Stimulated activated CD8-positive, alpha-beta memory T cell treated with anti-CD3 and anti-CD28 coated beads, Interleukin-7, amount 100 ng/mL, for 1 hour (primary cell): Measurements from ENCODE around the gene ASIC4.

Source experiments
- DNase-seq, 2 donors: peaks; one replicate each; pipeline ENCODE4 v3.0.0-alpha.2; 2020; ENCODE audit warnings: low read depth in 2 of 2

The ASIC4 gene

DNA sequence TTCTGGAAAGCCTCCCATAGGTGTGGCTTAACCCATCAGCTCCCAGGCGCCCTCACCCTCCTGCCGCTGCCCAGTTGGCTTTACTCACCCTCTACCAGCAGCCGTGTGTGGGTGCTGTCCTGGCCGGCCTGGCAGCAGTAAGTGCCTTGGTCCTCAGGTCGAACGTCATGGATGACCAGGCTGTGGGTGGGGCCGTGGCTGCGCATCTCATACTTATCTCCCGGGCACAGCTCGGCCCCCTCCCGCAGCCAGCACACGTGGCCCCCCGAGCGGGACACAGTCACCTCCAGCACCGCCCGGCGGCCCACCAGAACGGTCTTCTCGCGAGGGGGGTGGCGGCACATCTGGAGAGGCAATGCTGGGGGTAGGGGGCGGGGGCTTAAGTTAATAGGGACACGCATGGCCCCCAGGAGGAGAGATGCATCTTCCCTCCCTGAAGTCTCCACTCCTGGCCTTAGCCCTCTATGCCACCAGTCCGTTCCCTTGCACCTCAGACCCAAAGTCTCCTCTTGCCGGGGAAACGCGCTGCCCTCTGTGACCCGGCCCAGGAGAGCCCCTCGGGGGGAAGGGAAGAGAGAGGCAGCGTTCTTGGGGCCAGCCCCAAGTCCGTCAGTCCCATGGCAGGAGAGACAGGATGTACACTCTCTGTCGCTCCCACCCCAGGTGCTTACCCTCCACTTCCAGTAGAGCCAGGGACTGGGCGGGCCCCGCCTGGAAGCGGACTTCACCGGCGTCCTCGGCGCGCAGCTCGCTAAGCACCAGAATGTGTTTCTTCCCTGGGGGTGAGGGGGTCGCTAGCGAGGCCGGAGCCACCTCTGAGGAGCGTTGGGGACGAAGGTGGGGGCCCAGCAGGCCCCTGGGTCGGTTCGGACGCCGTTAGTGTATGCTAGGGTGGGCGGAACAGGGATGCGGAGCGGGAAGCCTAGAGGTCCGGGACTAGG, 37.4 kb downstream of the ASIC4 start:
- DNase-seq, result no peak

GRCh38 chr2:219552382-219553167, 38.3 kb downstream of the ASIC4 start:
- DNase-seq, result peak; percentile 50 to 68

- no peak for DNase-seq
Measured at GRCh38 chr2:219553168-219553417, 38.8 kb downstream of the ASIC4 start.

DNA sequence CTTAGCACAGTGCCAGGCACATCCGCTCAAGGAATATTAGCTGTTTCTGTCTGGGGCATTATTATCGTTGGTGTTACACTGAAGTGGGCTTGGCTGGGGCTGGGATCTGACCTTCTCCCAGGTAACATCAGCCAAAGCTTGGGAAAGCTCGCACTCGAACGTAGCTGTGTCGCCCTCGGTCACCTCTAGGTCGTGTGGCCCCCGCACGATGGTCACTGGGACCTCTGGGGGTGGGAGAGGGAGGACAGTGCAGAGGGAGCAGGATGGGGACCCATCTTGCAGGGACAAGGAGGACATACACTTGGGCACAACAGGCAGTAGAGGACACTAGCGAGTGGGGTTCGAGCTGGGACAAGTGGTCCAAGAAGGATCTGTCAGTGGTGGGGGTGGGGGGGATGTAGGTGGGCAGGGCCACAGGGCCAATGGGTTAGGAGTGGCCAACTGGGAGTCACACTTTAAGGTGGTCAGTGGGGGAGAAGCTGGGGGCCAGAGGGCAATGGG, 39.2 kb downstream of the ASIC4 start:
- DNase-seq, result no peak

DNA sequence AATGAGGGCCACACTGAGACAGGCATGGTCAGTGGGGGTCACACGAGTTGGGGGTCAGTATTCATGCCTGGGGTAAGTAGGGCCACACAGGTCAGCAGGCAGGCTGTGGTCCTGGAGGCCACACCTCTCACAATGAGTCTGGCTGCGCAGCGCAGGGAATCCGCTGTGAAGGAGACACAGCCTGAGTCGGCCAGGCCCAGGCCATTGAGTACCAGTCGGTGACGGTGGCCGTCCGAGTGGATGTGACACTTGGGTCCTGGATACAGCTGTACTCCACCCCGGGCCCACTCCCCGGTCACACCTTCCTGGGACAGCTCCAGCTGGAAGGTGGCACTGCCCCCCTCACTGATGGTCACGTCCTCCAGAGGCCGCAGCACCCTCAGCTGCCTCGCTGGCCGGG, 40.1 kb downstream of the ASIC4 start:
- DNase-seq, result no peak

DNA sequence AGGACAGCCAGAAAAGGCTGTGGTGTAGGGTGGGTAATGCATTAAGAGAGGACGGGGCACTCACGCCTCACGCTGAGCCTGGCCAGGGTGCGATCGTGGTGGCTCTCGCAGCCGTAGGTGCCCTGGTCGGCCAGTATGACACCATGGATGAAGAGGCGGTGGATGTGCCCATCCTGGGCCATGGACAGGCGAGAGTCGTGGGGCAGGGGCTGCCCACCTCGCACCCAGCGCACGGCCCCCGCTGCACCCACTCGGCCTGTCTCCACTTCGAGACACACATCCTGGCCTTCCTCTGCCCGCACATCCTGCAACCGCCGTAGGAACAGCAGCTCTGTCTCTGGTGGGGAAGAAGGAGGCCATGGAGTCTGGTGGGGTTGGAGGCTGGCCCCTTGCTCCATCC, 41.7 kb downstream of the ASIC4 start:
- DNase-seq, result no peak

- no peak for DNase-seq
Measured at GRCh38 chr2:219556413-219556812, 42.1 kb downstream of the ASIC4 start.

DNA sequence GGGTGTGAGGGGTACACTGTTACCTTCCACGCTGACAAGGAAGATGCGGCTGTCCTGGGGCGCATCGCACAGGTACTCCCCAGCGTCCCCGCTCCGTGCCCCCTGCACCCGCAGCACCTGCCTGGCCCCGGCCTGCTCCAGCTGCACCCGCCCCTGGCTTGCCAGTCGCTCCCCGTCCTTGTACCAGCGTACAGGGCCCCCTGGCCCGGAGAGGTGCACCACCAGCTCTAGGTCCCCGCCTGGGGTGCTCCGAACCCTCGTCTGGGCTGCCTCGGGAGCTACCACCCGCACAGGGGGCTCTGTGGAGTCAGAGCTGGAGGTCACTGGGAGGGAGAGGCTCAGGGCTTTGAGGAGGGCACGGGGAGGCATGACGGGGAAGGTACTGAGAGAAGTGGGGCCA, 43.0 kb downstream of the ASIC4 start:
- DNase-seq, result no peak

DNA sequence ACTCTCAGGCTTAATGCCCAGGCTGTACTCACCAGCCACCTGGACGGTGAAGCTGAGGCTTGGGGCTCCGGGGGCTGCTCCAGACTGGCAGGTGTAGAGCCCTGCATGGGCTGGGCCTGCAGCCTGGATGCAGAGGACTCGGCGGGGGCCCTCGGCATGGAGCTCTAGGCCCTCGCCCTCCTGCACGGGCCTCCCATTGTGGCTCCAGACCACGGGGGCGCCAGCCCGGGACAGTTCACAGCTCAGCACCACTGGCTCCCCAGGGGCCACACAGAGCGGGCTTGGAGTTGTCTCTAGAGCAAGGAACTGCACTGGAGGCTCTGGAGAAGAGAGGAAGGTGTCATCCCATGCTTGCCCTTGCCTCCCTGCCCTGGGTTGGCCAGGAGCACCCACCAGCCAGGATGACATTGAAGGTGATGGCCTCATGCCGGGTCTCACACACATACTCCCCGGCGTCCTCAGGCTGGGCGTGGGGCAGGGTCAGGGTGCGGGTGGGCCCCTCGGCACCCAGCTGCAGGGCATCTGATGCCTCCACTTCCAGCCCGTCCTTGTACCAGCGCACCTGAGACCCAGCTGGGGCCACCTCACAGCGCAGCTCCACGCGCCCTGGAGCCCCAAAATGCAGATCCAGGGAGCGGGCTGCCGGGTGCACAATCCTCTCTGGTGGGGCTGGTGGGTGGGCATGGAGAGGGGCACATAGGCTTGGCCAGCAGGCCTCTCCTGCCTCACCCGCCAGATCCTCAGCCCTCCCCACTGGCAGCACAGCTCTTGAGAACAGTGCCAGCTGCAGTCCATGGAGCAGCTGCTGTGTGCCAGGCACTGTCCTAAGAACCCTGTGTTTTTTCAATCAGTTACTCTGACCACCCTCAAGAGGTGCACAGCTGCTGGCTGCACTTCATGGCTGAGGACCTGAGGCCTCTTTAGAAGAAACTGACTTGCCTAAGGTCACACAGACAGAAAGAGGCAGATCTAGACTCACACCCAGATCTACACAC, 43.8 kb downstream of the ASIC4 start:
- no peak for DNase-seq

DNA sequence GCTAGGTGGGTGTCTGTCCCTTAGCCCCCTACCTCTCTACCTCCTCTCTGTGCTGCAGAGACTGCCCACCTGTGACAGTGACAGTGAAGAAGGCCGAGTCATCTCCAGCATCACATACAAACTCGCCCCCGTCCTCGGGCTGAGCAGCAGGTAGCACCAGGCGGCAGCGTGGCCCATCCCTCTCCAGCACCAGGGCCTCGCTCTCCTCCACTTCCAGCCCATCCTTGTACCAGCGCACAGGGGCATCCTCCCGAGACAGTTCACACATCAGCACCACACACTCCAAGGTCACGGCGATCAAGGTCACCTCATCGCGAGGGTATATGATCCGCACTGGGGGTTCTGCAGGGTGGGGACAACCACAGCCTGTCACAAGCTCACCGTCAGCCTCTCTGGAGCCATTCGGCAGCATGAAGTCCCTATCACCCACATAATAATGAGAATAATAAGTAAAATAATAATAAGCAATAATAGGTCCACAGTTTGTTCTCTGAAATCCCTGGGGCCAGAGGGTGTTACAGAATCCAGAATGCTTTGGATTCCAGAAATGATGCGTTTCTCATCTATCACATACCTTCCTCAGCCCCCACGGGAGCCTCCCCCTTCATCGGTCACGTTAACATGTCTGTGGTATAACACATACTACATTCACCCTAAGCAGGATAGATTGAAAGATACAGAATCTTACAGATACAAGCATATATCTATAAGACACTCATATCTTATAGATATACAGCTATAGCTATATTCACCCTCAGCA, 45.1 kb downstream of the ASIC4 start:
- DNase-seq, result no peak

- DNase-seq, result no peak
Measured at GRCh38 chr2:219560037-219560892, 46.0 kb downstream of the ASIC4 start.

GRCh38 chr2:219560893-219561178, 46.6 kb downstream of the ASIC4 start:
- no peak for DNase-seq

- no peak for DNase-seq
Measured at GRCh38 chr2:219561179-219562048, 47.1 kb downstream of the ASIC4 start.

DNA sequence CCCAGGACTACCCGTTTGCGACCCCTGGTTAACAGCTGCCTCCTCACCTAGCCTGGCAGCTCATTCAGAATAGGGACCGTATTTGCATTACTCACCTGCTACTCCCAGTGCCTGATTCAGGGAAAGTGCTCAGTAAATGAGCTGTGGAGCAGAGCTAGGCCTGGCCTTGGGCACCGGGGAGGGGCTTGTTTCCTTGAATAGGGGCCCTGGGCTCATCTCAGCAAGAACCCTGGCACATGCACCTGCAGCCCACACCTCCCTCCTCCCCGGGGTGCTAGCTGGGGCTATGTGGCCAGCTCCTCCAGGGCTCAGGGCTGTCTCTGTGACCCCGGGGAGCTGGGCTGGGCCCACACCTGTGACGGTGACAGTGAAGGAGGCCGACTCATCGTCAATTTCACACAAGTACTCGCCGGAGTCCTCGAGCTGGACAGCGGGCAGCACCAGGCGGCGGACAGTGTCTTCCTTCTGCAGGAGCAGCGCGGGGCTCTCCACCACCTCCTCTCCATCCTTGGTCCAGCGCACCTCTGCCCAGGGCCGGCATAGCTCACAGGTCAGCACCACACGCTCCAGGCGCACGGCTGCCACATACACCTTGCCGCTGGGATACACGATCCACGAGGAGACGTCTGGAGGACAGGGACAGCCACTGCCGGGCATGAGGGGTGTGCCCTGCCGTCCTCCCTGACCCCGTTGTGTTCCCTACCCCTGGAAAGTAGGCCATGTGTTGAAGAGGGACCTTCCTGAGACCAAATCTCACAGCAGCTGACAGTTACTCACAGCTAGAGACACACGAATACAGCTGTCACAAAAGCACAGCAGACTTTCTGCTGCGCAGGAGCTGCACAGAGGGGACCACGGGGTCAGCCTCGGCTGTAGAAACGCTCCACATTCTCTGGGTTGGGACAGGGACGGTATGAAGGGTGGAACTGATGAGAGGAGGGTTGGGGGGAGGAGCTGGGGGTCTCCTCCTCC, 48.1 kb downstream of the ASIC4 start:
- DNase-seq, result no peak

- DNase-seq, result no peak
Measured at GRCh38 chr2:219563271-219563928, 49.1 kb downstream of the ASIC4 start.

DNA sequence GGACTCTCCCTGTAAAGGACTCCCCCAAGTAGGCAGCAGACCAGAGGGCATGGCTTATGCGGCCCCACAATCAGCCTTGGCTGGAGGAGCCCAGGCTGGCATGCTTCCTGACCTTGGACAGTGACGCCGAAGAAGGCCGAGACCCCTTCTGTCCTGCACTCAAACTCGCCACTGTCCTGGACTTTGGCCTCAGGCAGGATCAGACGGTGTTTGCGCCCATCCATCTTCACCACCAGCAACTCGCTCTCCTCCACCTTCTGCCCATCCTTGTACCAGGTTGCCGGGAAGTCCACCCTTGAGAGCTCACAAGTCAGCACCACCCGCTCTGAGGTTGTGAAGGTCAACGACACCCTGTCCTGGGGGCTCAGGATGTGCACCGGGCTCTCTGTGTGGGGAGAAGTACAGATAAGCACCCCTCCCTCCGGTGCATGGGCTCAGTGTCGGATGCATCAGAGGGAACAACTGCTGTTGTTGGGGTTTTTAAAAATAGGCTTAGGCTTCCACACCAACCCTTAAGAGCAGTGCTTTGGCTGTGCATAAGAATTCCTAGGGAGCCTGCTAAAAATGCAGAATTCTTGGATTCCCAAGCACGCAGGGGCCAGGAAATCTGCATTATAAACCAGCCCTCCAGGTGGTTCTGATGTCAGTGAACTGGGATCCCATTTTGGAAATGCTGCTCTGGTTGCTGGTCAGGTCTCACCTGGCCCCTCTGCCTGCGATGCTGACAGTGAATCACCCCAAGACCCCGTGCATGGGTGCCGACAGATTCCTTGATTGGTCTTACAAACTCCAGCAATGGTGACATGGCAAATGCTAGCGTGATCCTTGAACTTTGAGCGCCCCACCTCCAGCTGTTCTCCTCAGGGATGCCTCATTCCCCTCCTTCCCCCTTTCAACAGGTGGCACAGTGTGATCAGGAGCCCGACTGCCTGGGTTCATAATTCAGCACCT, 51.1 kb downstream of the ASIC4 start:
- no peak for DNase-seq
